Measurements from ENCODE around the gene LIPT2.
A peak's percentile ranks its signal among the peaks of the same experiment; 100 is the strongest.

LIPT2 gene

DNA sequence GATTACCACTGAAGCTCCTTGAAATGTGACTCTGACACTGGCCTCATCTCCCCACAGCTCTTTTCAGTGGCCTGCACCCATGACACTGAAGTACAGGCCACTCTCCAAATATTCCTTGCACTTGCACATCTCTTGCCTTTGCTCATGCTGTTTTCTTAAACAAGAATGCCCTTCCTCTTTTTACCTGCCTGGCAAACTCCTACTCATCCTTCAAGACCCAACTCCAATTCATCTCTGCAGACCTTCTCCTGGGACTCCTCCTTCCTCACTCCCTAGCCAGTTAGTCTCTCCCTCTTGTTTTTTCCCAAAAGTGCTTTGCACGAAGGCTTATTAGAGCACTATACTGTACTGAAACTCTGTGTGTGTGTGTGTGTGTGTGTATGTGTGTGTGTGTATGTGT is 28.8 kb downstream of the LIPT2 start:
- FAIRE-seq = no peak

DNA sequence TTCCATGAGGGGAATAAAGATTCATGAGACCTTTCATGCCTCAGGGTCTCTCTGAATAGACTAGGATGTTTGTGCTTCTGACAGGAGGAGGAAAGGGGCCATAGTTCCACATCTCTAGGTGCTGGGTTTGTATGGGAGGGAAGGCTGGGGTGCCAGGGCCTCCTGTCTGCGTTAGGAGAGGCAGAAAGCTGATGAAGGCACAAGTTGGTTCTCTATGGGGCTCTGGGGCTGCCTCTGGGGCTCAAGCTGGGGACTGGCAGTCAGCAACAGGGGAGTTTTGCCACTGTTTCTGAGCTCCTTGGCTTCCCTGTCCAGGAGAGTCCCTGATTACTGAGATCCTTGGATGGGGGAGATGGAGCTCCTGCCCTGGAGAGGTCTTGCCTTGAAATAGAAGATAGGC is 30.3 kb downstream of the LIPT2 start:
- FAIRE-seq = no peak

DNA sequence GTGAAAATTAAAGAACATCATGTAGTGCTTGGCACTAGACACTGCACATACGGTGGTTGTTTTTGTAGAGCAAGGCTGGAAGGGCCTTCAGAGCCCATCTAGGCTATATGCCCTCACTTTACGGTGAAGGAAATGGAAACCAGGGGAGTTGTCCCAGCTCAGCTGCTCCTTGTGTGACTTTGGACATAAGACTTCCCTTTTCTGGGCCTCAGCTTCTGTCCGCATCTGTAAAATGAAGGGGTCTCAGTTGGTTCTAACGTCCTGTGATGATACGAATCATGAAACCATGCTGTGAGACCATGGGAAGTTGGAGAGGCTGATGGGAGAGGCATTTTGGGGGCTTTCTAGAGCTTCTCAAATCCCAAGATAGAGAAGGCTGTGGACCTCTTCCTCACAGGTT is 30.9 kb downstream of the LIPT2 start:
- FAIRE-seq = no peak

DNA sequence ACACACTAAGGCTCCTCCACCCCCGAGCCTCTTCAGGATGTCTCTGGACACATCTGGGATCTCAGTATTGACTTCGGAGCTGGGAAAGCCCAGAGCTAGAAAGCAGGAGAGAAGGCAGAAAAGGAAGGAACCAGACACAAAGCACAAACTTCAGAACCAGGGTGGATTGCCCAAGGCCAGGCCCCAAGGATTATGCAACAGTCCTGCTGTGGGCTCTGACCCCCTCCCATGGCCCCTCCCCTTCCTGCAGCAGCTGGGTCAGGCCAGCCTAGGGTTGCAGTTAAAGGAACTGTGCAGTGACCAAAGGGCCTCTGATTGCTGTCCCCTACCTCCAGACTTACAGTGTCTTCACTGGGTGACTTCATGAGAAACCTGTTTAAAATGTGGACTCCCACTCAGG is 31.5 kb downstream of the LIPT2 start:
- no peak for FAIRE-seq

DNA sequence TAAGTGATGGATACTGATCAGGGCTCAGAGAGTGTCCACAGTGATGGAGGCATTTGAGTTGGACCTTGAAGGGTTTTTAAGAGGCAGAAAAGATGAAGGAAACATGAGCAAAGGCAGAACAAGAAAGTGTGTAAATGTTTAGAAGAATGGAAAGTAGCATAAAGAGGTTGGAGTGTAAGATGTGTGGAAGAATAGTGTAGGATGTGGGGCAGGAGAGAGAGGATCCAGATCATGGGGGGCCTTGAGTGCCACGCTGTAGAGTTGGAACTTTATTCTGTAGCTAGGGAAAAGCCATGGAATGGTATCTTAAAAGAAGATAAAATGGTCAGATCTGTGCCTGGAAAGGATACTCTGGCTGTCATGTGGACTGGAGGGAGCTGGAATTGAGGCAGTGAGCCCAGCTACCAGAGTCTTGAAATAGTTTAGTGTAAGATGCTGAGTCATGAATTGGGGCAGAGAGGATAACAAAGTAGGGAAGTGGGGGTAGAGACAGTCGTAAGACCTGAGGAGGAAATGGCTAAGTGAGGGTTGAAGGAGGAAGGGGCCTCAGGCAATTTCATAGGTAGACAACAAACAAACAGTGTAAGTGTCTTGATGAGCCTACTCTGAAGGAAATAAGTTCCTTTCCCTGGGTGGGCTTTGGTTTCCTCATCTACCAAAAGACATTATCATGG is 32.9 kb downstream of the LIPT2 start:
- FAIRE-seq = no peak

DNA sequence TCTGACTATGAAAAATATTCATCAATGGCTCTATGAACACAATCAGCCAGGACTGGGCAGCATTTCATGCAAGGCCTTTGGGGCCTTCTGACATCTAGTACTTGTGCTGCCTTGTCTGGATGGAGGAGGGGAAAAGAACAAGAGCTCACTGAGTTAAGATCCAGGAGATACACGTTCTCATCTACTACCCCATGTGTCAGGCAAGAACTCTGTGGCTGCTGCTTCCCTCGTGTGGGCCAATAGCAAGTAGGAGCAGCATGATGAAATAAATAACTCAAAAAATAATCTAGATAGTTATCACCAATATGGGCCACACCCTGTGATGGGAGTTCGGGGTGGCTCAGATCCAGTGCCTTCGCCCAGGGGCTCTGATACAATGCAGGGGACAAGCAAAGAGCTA is 33.5 kb downstream of the LIPT2 start:
- FAIRE-seq = no peak

DNA sequence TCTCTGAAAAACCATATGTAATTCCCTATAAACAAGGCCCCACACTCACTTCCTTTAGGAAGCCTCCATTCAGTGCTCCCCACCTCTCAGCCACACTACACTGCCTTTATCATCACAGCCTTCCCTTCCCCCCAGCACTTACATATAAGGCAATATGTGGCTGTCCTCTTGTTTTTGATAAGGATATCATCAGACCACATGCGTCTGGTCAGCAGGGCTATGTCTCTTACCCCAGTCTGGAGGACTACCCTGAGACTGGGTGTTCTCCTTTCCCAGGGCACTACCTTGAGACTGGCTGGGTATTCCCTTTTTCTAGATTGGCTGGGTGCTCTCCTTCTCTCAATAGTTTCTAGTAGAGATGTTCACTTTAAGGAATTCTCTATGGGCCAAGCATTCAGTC is 33.9 kb downstream of the LIPT2 start:
- FAIRE-seq = no peak

DNA sequence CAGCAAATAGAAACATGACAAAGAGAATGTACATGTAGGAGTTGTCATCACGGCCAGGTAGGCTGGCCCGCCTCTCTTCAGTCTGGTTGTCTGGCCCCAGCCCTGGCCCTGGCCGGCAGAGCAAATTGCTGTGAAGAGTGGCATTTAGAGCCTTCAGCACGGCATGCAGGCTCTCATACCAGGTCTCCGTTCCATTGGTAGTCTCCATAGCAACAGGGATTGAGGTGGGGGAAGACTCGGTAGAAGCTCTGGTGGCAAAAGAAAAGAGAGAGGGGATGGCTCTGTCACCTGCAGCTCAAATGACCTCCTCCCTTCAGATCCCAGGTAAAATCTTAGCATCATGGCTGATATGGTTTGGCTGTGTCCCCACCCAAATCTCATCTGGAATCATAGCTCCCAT is 36.2 kb downstream of the LIPT2 start:
- no peak for FAIRE-seq

DNA sequence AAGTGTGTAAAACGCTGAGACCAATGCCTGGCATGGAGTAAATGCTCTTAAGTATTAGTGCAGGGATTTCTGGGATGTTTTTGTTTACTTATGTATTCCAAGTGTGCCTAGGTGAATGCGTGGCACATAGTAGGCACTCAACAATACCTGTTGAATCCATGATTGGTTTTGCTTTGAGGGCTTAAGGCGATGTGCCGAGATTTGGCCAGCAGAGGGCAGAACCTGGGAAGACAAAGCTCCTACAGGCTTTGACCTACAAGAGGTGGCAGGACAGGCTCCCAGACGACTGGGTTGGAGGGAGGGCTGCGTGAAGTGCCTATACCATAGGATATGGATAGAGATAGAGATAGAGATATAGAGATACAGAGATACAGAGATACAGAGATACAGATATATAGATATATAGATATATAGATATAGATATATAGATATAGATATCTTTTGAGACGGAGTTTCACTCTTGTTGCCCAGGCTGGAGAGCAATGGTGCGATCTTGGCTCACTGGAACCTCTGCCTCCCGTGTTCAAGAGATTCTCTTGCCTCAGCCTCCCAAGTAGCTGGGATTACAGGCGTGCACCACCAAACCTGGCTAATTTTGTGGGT is 40.0 kb downstream of the LIPT2 start:
- FAIRE-seq = no peak

DNA sequence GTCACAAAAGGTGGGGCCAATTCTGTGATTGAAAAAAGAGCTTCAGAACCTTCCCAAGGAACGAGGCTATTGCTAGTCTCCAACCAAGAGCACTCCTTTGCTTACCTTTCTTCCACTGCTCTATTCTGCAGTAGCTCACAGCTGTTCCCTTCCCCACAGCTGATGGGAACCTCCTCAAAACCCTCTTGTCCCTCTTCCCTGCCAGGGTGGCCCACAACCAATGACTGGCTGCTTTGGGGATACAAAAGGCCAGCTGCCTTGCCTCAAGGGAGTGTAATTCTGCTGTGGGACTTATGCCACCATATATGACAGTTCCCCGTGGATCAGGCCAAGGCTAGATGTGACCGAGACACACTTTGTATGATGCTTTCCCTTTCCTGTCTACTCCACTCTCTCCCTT is 41.2 kb downstream of the LIPT2 start:
- no peak for FAIRE-seq

DNA sequence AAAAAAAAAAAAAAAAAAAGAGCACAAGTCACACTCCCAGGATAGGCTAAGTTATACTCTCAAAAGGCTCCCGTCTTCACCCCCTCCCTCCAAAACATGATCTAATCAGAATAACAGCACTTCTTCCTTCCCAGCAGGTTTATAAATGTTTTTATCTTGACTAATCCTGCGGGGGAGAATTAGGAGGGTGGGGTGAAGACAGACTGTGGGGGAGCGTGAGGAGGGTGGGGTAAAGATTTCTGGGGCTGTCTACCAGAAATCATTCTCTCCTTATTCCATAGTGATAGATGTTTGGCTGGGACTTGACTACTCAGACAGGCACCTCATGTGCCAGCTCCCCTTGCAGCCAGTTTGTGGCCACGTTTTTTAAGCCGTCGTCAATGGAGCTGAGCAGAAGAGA is 43.2 kb downstream of the LIPT2 start:
- FAIRE-seq = no peak

DNA sequence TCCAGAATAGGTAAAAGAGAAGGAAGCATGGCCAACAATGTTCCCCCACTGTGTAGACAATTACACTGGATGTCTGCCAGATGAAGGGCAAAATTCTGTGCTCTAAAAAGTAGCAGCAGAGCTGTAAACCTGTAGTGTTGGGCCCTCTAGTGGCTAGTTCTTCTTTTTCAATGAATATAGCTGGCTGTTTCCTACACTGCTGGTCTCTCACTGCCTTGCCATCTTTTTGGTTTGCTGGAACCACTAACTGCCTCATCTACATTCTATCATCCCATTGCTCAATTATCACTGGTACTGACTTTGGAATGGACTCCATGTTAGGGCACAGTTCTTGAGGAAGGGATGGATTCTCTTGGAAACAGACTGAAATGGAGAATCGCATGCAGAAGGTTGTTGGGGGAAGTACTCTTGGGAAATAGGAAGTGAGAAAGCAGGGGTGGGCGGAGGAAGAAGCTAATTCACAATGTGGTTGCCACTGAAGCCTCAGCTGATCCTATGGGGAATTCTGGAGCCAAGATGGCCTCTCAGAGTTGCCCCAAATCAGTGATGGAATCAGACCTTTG is 44.1 kb downstream of the LIPT2 start:
- no peak for FAIRE-seq

DNA sequence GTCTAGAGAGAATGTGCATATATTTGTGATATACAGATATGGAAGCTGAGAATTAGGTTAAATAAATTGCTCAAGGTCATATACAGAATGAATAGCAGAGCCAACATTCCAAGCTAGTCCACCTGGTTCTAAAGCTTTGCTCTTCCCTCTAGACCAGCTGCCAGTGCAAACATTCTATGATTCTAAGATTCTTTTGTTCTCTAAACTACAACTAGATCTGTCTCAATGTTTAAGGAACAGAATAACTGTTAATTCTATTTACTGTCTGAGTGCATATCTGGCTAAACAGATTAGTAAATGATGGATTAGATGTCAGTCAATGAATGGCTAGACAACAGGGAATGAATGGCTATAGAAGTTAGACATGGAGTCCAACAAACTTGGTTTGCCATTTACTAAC is 45.8 kb downstream of the LIPT2 start:
- FAIRE-seq = no peak

DNA sequence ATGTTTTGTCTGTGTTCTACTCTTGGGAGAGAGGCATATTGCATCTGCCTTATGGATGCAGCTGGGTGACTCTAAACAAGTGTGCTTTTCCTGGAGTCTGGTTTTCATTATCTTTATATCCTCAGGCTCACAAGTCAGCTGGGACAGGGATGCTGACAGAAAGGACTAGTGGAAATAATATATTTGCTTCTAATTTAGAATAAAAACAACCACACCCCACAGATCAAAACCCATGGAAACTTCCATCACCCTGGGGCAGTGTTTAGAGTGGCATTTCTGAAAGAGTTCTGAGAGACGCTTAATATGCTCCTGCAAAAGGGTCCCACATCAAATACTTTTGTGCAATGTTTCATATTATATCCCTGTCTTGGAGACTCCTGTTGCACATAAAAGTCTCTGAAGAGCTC is 47.0 kb downstream of the LIPT2 start:
- peak; percentile 71 for FAIRE-seq

DNA sequence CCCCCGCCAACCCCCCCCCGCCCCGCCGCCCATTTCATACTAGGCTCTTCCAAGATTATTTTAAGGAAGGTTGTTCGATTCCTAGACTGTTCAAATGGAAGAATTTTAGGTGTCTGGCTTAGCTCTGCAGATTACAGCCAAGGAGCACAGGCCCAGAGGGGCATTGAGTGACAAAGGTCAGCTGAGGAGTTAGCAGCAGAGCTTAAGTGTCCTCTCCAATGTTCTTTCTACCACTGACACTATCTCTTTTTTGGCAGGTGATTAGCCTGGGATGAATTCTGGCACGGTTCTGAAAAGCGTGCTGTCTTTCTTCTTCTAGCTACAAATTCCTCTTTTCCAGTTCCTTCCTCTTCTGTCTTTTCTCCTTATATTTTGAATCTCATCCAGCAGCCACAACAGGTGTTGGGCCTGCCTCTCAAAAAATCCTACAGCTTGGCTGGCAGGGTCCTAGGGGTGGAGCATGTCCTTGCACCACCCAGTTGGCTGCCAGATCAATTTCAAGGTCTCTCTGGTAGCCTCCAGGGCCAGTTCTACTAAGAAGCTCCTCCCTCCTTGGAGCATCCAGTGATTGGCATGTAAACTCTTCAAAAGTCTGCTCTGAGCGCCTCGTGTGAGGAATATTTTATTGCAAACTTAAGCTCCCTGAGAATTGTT is 49.2 kb downstream of the LIPT2 start:
- no peak for FAIRE-seq

DNA sequence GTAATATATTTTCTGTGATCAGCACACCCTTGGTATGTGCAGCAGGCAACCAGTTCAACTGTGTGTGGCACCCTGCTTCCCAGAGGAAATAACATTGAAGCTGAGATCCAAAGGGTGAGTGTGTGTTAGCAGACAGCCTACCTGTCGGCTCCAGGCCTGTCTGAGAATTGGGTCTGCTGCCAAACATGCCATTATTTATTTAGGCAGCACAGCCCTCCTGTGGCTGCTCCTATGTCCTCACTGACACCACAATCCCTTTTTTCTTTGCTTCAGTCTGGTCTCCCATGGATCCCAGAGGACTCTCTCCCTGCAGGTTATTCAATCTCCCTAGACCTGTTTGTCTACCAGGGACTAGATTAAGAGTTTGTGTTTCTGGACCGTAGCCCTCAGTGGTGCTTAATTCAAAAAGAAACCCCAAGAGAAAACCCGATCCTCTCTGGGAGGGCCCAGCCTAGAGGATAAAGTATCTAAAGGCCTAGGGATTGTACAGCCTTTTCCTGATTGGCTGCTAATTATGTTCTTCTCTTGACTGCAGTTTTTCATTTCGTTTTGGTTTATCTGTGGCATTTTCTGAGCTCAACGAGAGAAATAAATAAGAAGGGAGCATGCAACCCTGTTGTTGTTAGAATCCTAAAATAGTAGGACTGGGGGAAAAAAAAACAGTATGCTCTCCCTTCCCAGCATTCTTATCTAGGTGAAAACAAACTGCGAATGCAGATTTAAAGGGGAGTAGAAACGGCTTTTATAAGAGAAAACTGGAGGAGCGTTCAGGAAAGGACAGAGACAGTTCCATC is 50.3 kb downstream of the LIPT2 start:
- no peak for FAIRE-seq

DNA sequence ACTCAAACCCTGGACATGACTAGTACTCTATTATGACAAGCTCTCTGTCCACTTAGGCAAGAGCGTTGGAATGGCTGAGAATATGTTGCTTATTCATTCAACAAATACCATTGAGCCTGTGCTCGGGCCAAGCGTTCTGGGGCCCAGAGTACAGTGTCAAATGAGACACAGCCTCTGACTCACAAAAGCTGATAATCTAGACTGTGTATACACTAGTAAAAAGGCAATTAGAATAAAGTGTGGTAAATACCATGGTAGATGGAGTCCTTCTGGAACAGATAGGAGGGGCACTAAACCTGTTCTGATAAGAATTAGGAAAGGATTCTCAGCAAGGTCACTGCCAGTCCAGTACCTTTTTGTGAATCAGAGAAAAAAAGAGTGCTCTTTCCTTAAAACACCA is 50.9 kb downstream of the LIPT2 start:
- FAIRE-seq = no peak
